Raji (cell line): ENCODE results near the gene NNT.

ENCODE experiments used
- POLR2A ChIP-seq: IDR thresholded peaks from 2 replicates; pipeline ENCODE4 v1.6.1; 2011; ENCODE audit warnings: low read depth, low read length, control low read depth; ENCODE audit not compliant: insufficient read depth

The NNT gene

DNA sequence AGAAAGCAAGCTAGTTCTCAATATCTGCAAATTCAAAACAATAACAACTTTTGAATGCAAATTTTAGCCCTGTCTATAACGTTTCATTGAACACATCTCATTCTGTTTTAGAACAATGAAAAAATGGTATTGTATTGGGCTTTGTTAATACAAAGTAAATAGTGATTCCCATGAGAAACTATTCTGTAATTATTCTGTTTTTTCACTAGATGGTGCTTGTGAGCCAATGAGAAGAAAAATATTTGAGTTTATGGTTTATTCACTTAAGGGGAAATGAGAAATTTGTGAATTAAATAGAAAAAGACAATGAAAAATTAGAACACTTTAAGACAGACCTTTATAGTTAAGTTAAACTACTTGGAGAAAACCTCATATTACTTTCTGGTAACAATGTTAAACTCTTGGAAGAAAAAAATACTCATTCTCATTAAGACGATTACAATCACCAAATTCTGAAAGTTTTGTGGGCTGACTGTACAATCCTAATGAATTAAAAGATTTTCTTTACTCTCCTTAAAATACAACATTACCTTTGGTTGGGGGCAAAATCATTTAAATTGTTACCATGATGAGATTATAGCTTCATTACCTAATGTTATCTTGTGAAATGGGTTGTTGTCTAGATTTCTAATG, 127.0 kb downstream of the NNT start:
- no peak for TF ChIP-seq POLR2A

DNA sequence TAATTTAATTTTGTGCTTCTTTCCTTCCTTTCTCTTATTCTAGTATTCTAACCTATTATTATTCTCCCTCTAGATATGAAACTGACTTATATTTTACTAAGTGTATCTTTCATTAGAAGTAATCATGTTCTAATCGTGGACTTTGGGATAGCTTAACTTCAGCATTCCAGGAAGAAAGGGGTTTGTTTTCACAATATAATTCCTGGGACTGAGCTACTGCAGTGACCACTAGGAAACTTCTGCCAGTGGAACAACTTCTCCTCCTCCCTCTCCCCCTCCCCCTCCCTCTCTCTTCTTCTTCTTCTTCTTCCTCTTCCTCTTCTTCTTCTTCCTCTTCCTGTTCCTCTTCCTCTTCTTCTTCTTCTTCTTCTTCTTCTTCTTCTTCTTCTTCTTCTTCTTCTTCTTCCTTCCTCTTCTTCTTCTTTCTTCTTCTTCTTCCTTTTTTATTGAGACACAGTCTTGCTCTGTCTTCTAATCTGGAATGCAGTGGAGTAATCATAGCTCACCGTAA, 127.9 kb downstream of the NNT start:
- TF ChIP-seq POLR2A, result no peak

DNA sequence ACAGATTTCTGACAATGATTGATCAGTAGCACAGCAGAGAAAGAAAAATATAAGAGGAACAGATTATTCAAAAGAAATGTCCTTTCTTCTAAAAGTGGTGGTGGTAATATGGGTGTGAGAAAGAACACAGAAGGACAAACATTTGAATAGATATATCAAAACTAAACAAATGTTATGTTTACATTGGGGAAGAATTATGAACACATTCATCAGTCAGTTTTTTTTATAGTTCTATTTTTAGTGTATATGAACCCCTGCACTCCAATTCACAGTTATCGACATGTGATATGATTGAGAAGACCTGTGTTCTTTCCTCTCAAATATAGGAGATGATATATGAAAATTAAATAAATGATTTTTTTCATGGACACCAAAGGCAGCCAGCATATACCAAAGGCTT, 128.6 kb downstream of the NNT start:
- TF ChIP-seq POLR2A, result no peak

DNA sequence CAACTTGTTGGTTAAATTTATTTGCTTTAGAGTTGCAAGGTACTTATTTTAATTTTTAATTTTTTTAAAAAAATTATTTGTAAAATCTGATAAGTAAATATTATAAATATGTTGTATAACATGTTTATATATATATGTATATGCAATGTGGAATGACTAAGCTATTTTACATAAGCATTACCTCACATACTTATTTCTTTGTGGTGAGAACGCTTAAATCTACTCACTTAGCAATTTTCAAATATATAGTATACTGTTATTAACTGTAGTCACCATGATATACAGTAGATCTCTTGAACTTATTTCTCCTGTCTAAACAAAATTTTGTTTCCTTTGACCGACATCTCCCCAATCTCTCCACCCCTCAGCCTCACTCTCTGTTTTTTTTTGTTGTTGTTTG, 147.8 kb downstream of the NNT start:
- TF ChIP-seq POLR2A, result no peak

DNA sequence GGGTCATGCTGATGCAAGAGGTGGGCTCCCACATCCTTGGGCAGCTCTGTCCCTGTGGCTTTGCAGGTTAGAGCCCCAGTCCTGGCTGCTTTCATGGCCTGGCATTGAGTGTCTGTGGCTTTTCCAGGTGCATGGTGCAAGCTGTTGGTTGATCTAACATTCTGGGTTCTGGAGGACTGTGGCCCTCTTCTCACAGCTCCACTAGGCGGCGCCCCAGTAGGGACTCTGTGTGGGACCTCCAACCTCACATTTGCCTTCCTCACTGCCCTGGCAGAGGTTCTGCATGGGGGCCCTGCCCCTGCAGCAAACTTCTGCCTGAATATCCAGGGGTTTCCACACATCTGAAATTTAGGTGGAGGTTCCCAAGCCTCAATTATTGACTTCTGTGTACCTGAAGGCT, 150.1 kb downstream of the NNT start:
- no peak for TF ChIP-seq POLR2A
